Myocyte (in vitro differentiated cells): ENCODE results near the gene NPLOC4. TPM values are rescaled to one million over a fixed set of nuclear protein-coding genes. Genes with fewer than 3 reads are reported as not detected.
"Not testable (repeated sequence)": the region's sequence is repeated elsewhere in the genome, so short reads cannot be mapped to it uniquely, and the experiment has no call there.

Experiments
- DNase-seq: peaks from one replicate; pipeline ENCODE4 v3.0.0-alpha.2; 2012; ENCODE audit warnings: low read depth
- total RNA-seq: library from RNA; depleted of rRNA; stranded (reverse); fragments of >200 nt; gene quantifications from 2 replicates; pipeline ENCODE4 v1.2.3, GENCODE V29; 2014

The NPLOC4 gene
- total RNA-seq, 1 donor from 2014 or later, result 96.8 TPM

GRCh38 chr17:81635973-81636504 lies 873 bp downstream of the NPLOC4 start:
- DNase-seq, result no peak

- DNase-seq, result no peak
Observed at GRCh38 chr17:81635431-81635830, 1.5 kb downstream of the NPLOC4 start.

GRCh38 chr17:81631482-81631881 lies 5.4 kb downstream of the NPLOC4 start:
- DNase-seq, result no peak

DNA sequence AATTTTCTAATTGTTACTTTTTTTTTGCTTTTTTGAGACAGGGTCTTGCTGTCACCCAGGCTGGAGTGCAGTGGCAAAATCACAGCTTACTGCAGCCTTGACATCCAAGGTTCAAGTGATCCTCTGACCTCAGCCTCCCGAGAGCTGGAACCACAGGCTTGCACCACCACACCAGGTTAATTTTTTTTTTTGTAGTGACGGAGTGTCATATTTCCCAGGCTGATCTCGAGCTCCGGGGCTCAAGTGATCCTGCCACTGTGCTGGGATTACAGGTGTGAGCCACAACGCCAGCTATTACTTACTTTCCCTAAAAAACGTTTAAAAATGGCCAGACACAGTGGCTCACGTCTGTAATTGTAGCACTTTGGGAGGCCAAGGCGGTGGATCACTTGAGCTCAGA lies 6.6 kb downstream of the NPLOC4 start:
- DNase-seq, result no peak

GRCh38 chr17:81621494-81622130 lies 15.3 kb downstream of the NPLOC4 start:
- no peak for DNase-seq

DNA sequence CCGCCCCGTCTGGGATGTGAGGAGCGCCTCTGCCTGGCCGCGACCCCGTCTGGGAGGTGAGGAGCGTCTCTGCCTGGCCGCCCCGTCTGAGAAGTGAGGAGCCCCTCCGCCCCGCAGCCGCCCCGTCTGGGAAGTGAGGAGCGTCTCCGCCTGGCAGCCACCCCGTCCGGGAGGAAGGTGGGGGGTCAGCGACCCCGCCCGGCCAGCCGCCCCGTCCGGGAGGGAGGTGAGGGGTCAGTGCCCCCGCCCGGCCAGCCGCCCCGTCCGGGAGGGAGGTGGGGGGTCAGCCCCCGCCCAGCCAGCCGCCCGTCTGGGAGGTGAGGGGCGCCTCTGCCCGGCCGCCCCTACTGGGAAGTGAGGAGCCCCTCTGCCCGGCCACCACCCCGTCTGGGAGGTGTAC lies 18.6 kb downstream of the NPLOC4 start:
- not testable (repeated sequence) for DNase-seq

GRCh38 chr17:81616877-81617276 lies 20.0 kb downstream of the NPLOC4 start:
- no peak for DNase-seq

DNA sequence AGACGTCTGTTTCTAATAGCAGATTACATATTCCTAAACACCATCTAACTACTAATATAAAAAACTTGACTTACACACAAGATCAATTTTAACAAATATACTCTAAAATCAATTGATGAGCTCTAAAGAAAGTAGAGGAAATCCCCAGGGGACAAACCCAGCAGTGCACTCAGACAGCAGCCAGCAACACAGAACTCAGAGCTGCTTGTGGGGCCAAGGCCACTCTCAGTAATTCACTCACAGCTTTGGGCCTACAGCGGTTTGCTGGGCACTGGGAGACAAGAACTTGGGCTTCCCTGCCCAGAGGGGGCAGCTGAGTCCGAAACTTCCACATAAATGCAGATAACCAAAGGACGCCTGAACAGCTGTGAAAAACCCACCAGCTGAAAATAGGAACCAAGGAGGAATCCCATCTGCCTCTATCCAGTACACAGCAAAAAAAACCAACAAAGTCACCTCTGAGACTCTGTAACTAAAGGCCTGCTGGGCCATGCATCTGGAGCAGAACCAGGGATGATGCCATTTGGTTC lies 21.4 kb downstream of the NPLOC4 start:
- peak; percentile 69 for DNase-seq

GRCh38 chr17:81612172-81612970 lies 24.5 kb downstream of the NPLOC4 start:
- DNase-seq, result no peak

GRCh38 chr17:81609541-81610311 lies 27.2 kb downstream of the NPLOC4 start:
- DNase-seq, result no peak

DNA sequence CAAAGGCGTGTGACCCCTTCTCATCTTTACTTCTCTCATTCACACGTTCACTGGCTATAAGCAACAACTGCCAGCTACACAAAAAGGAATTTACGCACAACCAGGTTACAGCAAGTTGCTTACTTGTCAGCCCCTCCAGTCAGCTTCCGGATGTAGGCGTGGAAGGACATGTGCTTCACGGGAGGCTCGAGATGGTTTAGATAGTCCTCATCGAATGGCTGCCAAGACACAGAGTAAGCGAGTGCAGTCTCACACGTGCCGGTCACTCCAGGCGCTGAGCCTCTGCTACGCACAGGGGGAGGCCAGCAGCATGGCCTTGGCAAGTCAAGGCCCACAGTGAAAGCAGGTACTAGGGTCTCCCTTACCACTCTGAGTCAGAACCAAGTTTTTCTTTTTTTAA lies 28.3 kb downstream of the NPLOC4 start:
- no peak for DNase-seq

DNA sequence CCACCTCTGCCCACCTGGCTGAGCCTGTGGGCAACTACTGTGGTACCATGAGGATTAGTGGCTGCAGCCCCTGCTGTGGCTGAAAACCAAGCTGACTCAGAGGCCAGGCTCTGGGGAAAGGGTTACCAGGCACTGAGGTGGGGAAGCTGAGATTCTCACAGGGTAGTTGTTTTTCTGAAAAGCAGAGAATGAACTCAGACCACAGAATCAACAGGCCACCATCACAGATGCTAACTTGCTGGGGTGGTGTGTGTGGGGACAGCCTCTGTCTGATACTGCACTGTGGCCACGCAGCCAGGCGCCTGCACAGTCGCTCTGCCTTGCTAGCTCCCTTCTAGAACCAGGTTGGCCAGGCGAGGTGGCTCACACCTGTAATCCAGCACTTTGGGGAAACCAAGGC lies 28.8 kb downstream of the NPLOC4 start:
- DNase-seq, result peak; percentile 76

DNA sequence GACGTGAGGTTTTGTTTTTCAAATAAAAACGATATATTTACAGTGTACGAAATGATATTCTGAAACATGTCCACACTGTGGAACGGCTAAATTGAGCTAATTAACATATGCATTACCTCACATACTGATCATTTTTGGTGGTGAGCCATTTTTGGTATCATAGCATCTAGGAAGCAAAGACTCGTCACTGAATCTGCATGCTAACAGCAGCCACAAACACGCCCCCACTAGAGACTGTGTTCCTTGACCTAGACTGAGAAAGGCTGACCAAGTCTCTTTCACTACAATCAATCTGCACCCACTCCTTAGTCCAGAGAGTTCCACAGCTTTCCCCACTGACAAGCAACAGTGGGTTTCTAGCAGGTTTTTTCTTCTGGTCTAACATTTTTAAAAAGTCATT lies 29.5 kb downstream of the NPLOC4 start:
- no peak for DNase-seq

GRCh38 chr17:81603846-81604610 lies 32.9 kb downstream of the NPLOC4 start:
- no peak for DNase-seq

DNA sequence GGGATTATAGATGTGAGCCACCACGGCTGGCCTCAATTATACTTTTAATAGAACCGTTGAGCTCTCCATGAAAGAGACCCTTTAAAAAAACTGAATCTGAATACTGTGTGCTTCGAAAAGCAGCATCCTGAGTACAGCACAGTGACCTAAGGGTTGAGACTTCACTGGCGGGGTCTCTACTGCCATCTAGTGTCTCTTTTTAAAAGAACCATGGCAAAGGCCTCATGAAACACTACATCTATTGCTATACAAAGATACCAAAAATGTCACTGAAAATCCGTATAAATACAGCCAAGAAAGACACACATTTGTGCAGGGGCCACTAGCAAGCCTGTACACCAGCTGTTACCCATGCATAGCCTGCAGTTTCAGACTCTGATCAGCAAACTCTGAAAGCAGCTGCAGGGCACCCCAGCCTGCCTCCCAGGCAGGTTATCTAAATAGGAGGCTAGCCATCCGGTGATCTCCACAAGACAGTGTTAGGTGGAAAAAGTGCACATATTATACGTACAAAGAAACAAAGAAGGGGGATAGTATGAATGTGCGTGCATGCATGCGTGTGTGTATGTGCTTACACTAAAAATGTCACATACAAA lies 35.3 kb downstream of the NPLOC4 start:
- DNase-seq, result peak; percentile 75

DNA sequence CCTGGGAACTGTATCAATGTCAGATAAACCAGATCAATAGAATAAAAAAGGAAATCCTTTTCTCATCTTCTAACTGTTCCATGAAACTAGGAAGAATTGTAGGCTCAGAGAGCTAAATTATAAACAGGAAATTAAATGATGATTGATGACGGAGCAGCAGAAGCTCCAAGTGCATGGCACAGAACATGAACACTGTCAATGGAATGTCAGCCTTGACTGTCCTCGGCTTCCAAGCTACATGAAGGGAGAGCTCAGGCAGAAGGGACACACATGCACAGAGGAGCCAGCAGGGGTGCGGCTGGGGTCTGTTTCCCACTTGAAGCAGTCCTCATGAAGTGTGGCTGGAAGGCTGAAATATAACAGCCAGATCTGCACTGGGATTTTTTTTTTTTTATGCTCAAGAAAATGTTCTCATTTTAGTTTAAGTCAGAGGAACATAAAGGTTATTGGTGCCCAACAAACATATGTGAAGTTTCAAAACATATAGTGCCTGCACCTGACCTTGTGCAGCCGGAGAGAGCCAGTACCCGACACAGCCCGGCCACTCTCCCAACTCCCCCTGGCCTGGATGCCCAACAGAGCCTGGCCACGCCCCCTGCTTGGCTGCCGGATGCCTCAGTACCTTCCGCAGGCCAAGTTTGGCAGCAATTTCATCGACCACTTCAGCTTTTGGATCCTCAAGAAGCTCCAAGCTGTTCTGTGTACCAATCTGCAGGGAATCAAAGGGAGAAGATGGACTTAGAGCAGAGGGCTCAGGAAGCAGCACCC lies 37.0 kb downstream of the NPLOC4 start:
- DNase-seq, result no peak

DNA sequence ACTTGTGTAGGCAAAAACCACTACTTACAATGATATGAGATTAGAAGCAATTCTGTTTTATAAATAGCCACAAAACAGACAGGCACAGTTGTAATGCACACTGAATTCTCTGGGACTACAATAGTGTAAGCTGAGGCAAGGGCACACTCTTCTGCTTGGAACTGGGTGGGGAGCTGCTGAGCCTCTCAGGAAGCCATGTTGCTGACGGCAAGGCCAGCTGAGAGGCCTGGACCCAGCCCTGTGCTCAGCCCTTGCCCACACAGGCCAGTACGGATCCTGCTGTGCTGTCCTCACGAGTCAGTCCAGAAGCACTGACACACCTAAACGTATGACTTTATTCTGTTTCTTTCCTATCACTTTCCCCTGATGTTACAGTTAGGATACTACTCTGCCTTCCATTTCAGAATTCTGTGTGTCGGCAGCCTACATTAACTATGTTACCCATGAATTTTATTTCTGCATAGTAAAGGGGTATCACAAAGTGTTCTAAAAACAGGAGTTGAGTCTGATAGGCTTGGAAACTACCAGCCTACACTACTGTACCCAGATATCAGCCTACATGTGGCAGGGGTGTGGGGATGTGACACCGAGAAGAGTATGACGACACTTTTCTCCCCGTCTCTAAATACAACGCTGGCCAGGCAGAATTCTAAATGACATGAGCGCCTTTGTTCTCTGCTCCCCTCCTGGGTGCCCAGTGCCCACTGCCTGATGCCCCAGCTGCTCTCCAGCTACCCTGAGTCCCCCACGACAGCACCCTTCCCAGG lies 43.6 kb downstream of the NPLOC4 start:
- DNase-seq, result peak; percentile 40

GRCh38 chr17:81591971-81592370 lies 44.9 kb downstream of the NPLOC4 start:
- DNase-seq, result no peak

DNA sequence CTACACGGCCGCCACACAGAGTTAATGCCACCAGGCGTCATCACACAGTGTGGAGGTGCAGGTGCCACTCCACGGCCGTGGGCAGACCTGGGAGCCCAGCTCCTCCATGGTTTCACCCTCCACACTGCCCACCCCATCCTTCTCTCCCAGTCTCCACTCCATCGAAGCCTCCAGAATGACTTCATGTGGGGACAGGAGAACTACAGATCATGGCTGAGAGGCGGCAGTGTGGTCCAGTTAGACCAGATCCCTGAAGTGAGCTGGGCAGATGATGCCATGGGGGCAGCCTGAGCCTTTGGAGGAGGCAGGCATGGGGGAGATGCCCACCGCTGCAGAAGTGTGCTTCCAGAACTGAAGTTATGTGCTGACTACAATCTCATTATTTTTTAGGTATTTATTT lies 46.8 kb downstream of the NPLOC4 start:
- no peak for DNase-seq
